ENCODE data around the gene CLNS1A.
"Not testable (repeated sequence)": the region's sequence is repeated elsewhere in the genome, so short reads cannot be mapped to it uniquely, and the experiment has no call there.

CLNS1A gene

DNA sequence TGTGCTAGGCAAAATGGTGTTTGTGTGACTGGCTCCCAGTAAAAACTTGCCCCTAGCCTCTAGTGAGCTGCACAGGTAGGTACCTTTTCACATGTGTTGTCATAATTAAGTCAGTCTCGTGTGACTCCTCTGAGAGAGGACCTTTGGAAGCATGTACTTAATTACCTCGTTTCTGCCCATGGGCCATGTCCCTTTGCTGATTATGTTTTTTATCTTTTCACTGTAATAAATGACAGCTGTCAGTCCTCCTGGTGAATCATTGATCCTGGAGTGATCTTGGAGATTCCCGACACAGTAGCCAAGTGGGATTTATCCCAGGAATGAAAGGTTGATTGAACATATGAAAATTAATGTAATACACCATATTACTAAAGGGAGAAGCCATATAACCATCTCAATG is 12.5 kb upstream of the CLNS1A start:
- TF ChIP-seq, protein P1, sequence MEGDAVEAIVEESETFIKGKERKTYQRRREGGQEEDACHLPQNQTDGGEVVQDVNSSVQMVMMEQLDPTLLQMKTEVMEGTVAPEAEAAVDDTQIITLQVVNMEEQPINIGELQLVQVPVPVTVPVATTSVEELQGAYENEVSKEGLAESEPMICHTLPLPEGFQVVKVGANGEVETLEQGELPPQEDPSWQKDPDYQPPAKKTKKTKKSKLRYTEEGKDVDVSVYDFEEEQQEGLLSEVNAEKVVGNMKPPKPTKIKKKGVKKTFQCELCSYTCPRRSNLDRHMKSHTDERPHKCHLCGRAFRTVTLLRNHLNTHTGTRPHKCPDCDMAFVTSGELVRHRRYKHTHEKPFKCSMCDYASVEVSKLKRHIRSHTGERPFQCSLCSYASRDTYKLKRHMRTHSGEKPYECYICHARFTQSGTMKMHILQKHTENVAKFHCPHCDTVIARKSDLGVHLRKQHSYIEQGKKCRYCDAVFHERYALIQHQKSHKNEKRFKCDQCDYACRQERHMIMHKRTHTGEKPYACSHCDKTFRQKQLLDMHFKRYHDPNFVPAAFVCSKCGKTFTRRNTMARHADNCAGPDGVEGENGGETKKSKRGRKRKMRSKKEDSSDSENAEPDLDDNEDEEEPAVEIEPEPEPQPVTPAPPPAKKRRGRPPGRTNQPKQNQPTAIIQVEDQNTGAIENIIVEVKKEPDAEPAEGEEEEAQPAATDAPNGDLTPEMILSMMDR (IDR thresholded peaks at IDR 0.05; ENCODE audit: extremely low read depth, insufficient read depth, missing control alignments) = no peak
- DNase-seq (ENCODE audit: low spot score) = no peak
- in situ Hi-C loops (cut with MboI; ENCODE audit: low pct_unique_long_range_greater_than_20kb, low sequenced_read_pairs, unreplicated experiment) = no loop called here

DNA sequence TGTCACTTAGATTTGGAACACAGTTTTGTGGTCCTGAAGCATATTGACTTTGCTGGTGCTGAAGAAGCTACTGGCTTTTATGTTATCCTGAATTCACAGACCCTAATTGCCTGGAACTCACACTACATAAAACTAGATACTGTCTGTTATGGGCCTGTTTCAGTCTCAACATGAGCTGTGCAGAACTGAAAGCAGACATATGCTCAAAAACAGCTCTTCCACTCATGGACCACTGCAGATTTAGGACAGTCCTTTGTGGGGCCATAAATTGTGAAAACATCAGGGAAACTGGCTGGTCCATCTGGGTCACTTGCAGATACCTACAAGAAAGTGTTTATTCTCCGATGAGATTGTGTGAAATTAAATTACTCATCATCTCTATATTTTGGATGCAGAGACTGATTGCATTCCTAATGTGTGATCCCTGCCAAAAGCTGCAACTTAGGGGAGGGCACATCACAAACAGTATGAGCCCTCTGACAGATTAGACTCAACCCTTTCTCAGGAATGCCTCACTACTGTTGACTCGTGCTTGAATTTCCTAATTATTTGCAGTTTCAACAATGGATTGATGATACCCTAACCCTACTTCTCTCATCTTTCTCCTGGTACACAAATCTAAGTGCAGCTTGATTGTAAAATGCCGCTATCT is 10.2 kb upstream of the CLNS1A start:
- TF ChIP-seq, protein P1 (IDR thresholded peaks at IDR 0.05; ENCODE audit: extremely low read depth, insufficient read depth, missing control alignments) = no peak
- in situ Hi-C loops (cut with MboI; ENCODE audit: low pct_unique_long_range_greater_than_20kb, low sequenced_read_pairs, unreplicated experiment) = no loop called here
- no peak for DNase-seq (ENCODE audit: low spot score)

DNA sequence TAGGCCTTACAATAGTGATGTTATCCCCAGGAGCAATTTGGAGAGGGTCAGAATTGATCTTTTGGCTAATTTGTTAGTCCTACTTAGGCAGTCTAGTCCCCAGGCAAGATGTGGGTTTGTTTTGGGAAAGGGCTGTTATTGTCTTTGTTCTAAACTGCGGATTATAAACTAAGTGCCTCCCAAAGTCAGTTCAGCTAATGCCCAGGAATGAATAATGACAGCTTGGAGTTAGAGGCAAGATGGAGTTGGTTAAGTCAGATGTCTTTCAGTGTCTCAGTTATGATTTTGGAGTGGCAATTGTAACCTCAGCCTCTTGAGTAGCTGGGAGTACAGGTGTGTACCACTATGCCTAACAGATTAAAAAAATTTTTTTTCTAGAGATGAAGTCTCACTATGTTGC is 7.3 kb upstream of the CLNS1A start:
- in situ Hi-C loops (cut with MboI; ENCODE audit: low pct_unique_long_range_greater_than_20kb, low sequenced_read_pairs, unreplicated experiment) = no loop called here
- TF ChIP-seq, protein P1 (IDR thresholded peaks at IDR 0.05; ENCODE audit: extremely low read depth, insufficient read depth, missing control alignments) = no peak
- DNase-seq (ENCODE audit: low spot score) = no peak

DNA sequence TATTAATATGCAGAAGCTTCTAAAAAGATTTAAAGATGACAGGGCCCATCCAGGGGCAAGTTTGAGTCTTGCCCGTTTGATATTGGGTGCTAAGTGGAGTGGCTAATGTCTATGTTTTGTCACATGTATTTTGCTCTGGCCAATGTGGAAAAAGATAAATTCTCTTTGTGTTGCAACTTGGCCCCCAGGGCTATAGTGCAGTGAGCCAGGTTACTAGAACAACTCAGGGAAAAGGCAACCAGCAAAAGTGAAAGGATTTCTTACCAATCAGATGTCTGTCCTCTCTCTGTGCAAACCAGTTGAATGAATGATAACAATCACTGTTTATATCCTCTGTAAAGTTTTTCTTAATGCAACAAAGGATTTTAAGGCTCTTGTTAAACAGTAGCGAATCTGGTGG is 4.6 kb upstream of the CLNS1A start:
- no peak for DNase-seq (ENCODE audit: low spot score)
- TF ChIP-seq, protein P1 (IDR thresholded peaks at IDR 0.05; ENCODE audit: extremely low read depth, insufficient read depth, missing control alignments) = no peak
- in situ Hi-C loops (cut with MboI; ENCODE audit: low pct_unique_long_range_greater_than_20kb, low sequenced_read_pairs, unreplicated experiment) = no loop called here

DNA sequence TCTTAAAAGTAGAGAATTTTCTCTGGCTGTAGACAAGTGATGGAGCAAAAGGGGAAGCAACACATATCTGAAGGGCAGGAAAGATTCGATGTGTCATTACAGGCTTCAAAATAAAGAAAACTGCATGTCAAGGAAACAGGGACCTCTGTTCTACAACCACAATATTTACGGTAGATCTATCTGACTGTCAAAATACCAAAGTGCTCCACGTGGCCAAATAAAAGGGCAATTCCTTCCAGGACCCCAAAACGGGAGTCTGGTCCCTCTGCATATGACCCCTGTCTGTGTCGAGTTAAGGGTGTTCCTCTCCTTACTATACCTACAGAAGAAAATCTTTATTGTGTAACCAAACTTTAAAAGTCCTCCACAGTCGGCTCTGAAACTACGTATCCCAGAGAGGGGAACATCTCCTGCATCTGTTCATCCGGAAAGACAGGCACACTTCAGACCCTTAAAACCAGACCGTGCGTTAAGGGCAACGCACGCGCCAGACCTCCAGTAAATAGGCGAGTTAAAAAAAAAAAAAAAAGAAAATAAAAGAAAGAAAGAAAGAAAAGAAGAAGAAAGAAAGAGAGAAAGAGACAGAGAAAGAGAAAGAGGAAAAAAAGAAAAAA is 756 bp downstream of the CLNS1A start:
- TF ChIP-seq, protein P1 (IDR thresholded peaks at IDR 0.05; ENCODE audit: extremely low read depth, insufficient read depth, missing control alignments) = no peak
- no peak for DNase-seq (ENCODE audit: low spot score)
- in situ Hi-C loops (cut with MboI; ENCODE audit: low pct_unique_long_range_greater_than_20kb, low sequenced_read_pairs, unreplicated experiment) = no loop called here

DNA sequence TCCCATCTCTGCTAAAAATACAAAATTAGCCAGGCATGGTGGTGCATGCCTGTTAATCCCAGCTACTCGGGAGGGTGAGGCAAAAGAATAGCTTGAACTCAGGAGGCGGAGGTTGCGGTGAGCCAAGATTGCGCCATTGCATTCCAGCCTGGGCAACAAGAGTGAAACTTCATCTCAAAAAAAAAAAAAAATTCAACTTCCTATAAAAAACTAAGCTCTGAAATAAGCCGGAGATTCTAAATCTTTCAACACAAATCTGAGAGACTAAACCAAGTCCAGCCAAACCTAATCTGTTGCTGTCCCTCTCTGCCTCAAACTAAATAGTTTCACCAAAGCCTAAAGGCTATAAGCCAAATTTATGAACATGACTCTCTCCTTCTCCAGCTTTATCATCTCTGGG is 3.7 kb downstream of the CLNS1A start:
- in situ Hi-C loops (cut with MboI; ENCODE audit: low pct_unique_long_range_greater_than_20kb, low sequenced_read_pairs, unreplicated experiment) = not testable (repeated sequence)

DNA sequence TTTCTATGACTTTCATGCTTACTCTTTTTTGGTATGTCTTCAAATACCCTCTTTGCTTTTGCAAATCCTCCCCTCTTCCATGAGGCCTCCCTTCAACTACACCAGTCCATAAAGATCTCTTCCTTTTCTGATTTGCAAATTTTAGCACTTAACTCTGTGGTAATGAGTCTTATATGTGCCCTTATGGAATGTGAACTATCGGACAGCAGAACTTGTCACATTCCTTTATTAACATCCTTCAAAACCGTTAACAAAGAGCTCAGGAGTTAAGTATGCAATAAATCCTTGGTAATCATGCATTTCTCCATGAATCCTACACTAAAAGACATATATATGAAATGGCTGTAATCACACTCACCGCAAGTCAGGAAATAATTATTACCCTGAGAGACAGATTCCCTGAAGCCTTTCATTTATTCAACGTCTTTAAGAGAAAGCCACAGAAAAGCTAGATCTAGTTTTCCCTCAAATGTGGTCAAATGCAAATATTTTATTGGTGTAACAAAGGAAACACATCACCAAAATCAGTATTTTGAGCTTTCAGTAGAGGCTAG is 7.4 kb downstream of the CLNS1A start:
- TF ChIP-seq, protein P1 (IDR thresholded peaks at IDR 0.05; ENCODE audit: extremely low read depth, insufficient read depth, missing control alignments) = no peak
- no peak for DNase-seq (ENCODE audit: low spot score)
- in situ Hi-C loops (cut with MboI; ENCODE audit: low pct_unique_long_range_greater_than_20kb, low sequenced_read_pairs, unreplicated experiment) = no loop called here

More for the DNA sequence above, 3.7 kb downstream of the CLNS1A start:
- not testable (repeated sequence) for DNase-seq (ENCODE audit: low spot score)

All from GM13977 (cell line).